ENCODE measurements around the gene SPRY4.

Gene SPRY4

DNA sequence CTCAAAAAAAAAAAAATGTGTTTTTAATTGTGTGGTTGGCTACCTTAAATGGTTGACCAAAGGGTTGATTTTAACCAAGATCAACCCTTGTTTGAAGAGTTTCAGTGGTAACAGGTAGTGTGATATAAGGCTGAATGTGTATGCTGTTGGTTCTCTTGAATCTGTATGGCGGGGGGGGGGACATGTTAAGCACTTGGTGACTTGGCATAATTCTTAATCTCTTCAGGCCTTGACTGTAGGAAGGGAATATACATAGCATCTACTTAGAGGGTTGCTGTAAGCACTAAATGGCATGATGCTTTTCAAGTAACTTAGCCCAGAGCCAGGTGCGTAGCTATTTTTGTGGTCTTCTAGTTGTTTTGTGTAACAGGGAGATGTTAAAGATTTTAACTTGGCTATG, 5.6 kb upstream of the SPRY4 start:
- no peak for DNase-seq

- DNase-seq = no peak
Observed at GRCh38 chr5:142330026-142330425, 5.2 kb upstream of the SPRY4 start.

DNA sequence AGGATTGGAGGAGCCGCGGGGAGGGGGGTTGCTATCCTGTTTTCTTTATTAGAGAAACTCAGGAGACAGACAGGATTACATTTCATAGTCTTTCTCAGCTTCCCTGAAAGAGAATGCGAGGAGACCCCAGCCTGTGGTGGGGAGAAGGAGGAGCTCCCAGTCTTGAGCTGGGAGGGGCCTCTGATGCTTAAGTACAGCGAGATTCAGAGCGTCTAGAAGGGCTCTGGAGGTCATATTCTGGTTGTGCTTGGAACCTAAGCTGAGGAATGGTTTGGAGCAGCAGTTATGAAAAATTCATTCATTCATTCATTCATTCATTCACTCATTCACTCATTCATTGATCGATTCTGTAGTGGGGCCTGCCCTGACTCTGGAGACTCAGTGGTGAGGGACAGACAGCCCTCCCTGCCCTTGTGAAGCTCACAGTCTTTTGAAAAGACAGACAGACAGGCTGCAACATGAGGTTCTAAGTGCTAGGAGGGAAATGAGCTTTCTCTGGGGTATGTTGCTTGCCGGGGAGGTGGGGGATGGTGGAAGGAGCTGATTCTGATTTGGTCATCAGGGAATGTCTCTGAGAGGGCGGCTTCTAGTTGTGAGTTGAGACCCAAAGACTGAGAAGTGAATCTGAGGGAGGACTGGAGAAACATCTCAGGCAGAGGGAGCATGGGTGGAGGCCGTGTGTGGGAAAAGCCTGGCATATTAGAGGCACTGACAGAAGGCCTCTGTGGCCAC, 2.5 kb upstream of the SPRY4 start:
- DNase-seq = no peak

- no peak for DNase-seq
Observed at GRCh38 chr5:142326480-142326938, 1.7 kb upstream of the SPRY4 start.

GRCh38 chr5:142325725-142326479, 1.1 kb upstream of the SPRY4 start:
- no peak for DNase-seq

DNA sequence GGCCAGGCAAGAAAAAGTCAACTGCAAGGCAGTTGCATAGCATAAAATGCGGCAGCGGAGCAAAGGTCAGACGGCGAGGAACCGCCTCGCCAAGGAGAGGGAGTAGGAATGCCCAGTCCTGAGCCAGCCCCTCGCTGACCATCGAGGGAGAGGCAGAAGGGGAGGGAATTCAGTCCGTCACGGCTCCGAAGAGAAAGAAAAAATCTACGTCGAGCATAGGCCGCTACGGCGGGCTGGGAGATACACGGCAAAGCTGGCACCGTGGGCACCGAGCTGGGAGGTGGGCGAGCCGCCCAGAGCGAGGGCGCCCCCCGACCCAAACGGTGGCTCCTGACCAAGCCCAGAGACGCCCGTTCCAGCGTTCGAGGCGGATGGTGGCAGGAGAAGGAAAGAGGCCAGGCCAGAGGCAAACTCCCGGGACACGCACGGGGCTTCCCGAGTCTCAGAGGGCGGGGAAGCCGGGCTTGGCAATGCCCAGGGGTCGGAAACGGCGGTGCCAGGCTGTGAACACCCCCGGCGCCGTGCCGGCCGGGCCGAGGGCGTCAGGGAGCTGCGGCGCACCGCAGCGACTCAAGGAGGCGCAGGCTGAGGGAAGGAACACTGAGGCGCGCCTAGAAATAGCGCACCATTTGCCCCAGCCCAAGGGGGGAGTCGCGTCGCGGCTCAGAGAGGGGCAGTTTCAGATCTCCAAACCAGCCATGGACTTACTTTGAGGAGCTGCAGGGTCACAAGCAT, 518 bp downstream of the SPRY4 start:
- no peak for DNase-seq

DNA sequence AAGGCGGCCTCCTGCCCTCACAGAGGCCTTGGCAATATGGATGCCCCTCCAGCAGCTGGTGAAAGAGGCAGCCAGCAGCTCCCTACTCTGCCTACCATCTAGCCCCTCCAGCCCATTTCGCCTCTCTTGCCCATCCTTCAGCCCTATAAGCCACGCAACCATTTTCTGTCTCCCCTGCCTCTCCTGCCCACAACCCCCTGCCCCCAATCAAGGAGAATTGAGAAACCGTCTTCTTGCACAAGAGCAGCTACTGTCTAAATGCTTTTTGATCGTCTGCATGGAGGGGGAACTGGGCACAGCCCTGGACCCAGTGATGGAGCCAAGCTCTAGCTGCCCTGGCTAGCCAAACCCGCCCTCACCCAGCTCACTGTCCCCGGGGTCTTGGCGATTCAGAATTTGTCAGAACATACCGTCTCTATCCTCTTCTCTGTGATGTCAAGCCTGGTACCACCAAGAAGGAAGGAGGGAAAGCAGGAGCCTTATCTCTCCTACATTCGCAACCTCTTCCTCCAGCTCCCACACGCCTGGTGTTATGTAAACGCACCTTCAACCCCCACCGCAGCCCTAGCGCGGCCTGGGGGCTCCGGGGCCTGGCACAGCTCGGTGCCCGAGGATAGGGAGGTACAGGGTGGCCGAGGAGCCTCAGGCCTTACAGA, 1.2 kb downstream of the SPRY4 start:
- DNase-seq = no peak

GRCh38 chr5:142322747-142323479, 1.9 kb downstream of the SPRY4 start:
- DNase-seq = no peak

GRCh38 chr5:142322403-142322746, 2.4 kb downstream of the SPRY4 start:
- DNase-seq = no peak

- no peak for DNase-seq
Observed at GRCh38 chr5:142320851-142321560, 3.8 kb downstream of the SPRY4 start.

DNA sequence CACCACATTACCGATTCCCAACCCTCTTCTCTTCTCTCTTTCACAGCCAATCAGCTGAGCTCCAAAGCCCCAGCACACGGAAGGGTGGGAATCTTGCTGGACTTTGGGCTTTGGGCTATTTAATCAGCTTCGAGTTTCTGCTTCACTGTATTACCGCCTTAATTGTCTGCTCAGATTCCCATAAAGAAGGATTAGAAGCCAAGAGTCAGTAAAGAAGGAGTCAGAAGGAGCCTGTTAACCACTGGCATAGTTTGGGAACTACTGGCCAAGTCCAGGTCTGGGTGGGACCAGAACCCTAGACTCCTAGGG, 4.4 kb downstream of the SPRY4 start:
- DNase-seq = no peak

GRCh38 chr5:142319560-142320429, 5.0 kb downstream of the SPRY4 start:
- DNase-seq = no peak

GRCh38 chr5:142319105-142319504, 5.7 kb downstream of the SPRY4 start:
- no peak for DNase-seq

- no peak for DNase-seq
Observed at GRCh38 chr5:142317753-142318152, 7.1 kb downstream of the SPRY4 start.

- DNase-seq = no peak
Observed at GRCh38 chr5:142317173-142317572, 7.6 kb downstream of the SPRY4 start.

DNA sequence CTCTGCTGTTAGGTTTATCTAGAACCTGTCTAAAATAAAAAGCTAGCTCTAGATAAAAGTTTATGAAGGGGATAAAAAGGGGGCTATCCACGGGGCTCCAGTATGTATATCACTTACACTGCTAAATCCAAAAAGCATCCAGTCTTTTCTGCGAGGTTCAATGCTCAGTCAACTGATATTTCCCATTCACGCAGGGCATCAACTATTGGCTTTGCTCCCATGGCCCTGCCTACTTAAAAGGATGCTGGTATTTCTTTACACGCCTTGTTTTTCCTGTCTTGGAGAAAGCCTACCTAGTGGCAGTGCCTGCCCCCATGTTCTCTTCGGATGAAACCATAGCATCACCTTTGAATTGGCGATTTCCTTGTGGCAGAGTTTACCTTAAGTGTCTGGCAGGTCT, 8.1 kb downstream of the SPRY4 start:
- DNase-seq = no peak

DNA sequence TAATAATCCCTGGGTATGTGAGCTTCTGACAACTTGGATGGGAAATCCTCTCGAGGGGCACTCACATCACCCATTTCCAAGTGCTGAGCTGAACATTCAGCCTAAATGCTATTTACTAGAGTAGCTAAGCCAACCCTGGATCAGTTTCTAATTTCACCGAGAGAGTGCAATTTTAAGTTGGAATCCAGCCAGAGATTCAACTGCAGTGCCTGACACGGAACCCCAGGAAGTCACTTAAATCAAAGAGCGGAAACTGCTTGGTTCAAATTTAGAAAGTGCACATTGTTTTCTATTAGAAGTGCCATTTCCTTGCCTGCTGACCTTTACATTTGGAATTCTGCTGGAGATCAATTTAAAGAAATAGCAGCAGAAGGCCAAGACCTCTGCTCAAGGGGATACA, 8.8 kb downstream of the SPRY4 start:
- DNase-seq = peak; percentile 53

DNA sequence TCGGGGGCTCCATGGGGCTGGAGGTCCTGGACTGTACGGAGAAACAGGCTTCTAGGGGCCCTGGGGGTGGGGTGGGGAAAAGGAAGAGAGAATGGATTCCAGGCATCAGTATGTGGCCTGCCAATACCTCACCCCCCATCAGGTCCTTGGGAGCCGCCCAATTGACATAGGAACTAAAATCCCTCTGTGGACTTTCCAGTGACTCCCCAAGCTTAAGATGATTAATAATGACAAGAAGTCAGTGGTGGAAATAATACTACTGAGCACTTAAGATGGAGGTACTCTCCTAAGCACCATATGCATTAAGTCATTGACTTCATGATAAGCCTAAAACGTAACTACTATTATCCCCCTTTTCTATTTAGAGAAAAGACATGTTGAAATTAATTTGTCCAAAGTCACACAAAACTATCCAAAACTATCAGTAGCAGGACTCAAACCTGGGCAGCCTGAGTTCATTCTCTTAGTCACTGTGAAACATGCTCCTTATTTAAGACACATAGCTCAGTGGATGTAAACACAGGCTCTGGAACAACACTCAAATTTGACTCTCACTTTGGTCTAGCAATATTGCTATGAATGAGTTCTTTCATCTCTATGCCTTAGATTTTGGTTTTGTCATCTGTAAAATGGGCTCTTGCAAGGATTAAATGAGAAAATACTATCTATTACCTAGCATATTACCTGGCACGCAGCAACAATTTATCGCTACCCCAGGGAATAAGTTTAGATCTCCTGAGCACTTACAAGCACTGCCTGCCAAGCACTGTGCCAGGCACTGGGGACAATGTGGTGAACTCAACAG, 9.5 kb downstream of the SPRY4 start:
- no peak for DNase-seq

DNA sequence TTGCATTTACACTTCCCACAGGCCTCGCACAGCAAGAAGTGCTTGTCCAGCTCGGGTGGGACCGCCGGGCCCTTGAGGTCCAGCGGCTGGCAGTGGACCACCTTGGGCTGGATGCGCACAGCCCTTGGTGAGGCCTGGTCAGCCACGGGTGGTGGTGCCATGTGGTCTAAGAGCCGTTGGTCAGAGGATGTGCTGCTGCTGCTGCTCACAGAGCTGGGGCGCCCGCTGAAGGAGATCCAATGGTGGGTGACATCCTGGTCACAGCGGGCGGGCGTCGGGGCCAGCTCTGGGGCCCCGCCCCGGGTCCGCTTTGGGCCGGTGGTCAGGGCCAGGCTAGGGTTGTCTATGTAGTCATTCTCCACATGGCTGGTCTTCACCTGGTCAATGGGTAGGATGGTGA, 10.2 kb downstream of the SPRY4 start:
- no peak for DNase-seq

DNA sequence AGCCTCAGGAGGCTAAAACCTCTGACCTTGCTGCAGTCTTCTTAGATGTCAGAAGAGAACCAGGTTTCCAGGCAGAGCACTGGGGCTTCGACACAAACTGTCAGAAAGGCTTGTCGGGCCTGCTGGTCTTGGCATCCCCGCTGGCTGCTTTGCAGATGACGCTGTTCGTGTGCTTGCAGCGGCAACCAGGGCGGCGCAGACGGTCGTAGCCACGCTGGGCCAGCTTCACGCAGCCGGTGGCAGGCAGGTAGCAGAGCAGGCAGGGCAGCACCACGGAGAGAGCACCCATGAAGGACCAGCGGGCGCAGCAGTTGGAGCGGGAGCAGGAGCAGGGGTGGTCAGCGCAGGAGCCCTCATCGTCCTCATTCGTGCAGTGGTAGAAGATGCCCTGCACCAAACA, 10.7 kb downstream of the SPRY4 start:
- no peak for DNase-seq

Measured in NCI-H2081 treated with DMSO at 0.1 percent for 48 hours (cell line).